PC-3 (cell line): ENCODE results near the gene MLC1. TPM values are rescaled to one million over a fixed set of nuclear protein-coding genes. Genes with fewer than 3 reads are reported as not detected.

ENCODE experiments used
- ATAC-seq: fragments of 200-7000 bp; cut with Tn5 transposase; 2 replicates; pipeline ENCODE4 v1.9.1; 2020; ENCODE audit warnings: mild to moderate bottlenecking, moderate library complexity
- BruUV-seq: library from RNA; stranded (reverse); fragments of 400-500 nt; replicated peaks from 2 replicates; lab custom pipeline; 2021; lab: Mats Ljungman, UMichigan
- CTCF ChIA-PET: fragments of 300-600 bp; sonication (Branson Sonifier 250); formaldehyde crosslinking; loops from one replicate; lab custom pipeline; 2022; ENCODE audit warnings: antibody characterized with exemption; lab: Charles Lee
- POLR2A ChIA-PET: fragments of 300-600 bp; sonication (Branson Sonifier 250); formaldehyde crosslinking; loops from one replicate; lab custom pipeline; 2022; ENCODE audit warnings: antibody characterized with exemption; ENCODE audit not compliant: unreplicated experiment; lab: Charles Lee
- DNase-seq: peaks from one replicate; pipeline ENCODE4 v3.0.0-alpha.2; 2015
- H2AFZ ChIP-seq: fragments of 300-600 bp; sonication (generic); 2 replicates; pipeline ENCODE4 v1.6.0; 2016; ENCODE audit warnings: antibody characterized with exemption, low read length
- H3F3A ChIP-seq: fragments of 300-600 bp; sonication (generic); one replicate; pipeline ENCODE4 v1.6.0; 2017; ENCODE audit warnings: antibody characterized with exemption, low read length, control low read depth, mild to moderate bottlenecking; ENCODE audit not compliant: unreplicated experiment
- H3K27ac ChIP-seq: fragments of 300-600 bp; sonication (generic); 2 replicates; pipeline ENCODE4 v1.5.1; 2016; ENCODE audit warnings: mild to moderate bottlenecking, low read length
- H3K27me3 ChIP-seq: fragments of 300-600 bp; sonication (generic); 2 replicates; pipeline ENCODE4 v1.6.1; 2016; ENCODE audit warnings: low read length, mixed read lengths
- H3K36me3 ChIP-seq: fragments of 300-600 bp; sonication (generic); 2 replicates; pipeline ENCODE4 v1.6.1; 2016; ENCODE audit warnings: low read depth, mixed run types, low read length, mixed read lengths
- H3K4me1 ChIP-seq: fragments of 300-600 bp; sonication (generic); 2 replicates; pipeline ENCODE4 v1.5.1; 2016; ENCODE audit warnings: low read length; ENCODE audit not compliant: insufficient read depth
- H3K4me2 ChIP-seq: fragments of 300-600 bp; sonication (generic); 2 replicates; pipeline ENCODE4 v1.6.0; 2016; ENCODE audit warnings: low read length
- H3K4me3 ChIP-seq: fragments of 300-600 bp; sonication (generic); 2 replicates; pipeline ENCODE4 v1.5.1; 2016; ENCODE audit warnings: mild to moderate bottlenecking, low read length, mixed read lengths
- H3K79me2 ChIP-seq: fragments of 300-600 bp; sonication (generic); 2 replicates; pipeline ENCODE4 v1.6.1; 2017; ENCODE audit warnings: low read length, mixed read lengths
- H3K9ac ChIP-seq: fragments of 300-600 bp; sonication (generic); 2 replicates; pipeline ENCODE4 v1.6.0; 2016; ENCODE audit warnings: mild to moderate bottlenecking, low read length
- H3K9me2 ChIP-seq: fragments of 300-600 bp; sonication (generic); replicated peaks from 2 replicates; pipeline ENCODE4 v1.6.1; 2016; ENCODE audit warnings: mixed run types, low read length, mixed read lengths
- H3K9me3 ChIP-seq: fragments of 300-600 bp; sonication (generic); 2 replicates; pipeline ENCODE4 v1.6.1; 2016; ENCODE audit warnings: low read length, mixed read lengths
- H4K20me1 ChIP-seq: fragments of 300-600 bp; sonication (generic); 2 replicates; pipeline ENCODE4 v1.6.1; 2016; ENCODE audit warnings: low read length, mixed read lengths
- CTCF ChIP-seq: fragments of 300-600 bp; sonication (generic); conservative IDR thresholded peaks from 2 replicates; pipeline ENCODE4 v1.5.1; 2017; ENCODE audit warnings: antibody characterized with exemption, low read depth, mild to moderate bottlenecking, low read length
- EZH2 ChIP-seq: fragments of 300-600 bp; sonication (generic); IDR thresholded peaks from one replicate; pipeline ENCODE4 v1.6.1; 2017; ENCODE audit warnings: antibody characterized with exemption, mild to moderate bottlenecking, low read length; ENCODE audit not compliant: unreplicated experiment
- EZH2phosphoT487 ChIP-seq: fragments of 300-600 bp; sonication (generic); IDR thresholded peaks from 2 replicates; pipeline ENCODE4 v1.6.1; 2018; ENCODE audit warnings: mild to moderate bottlenecking, antibody characterized with exemption, low read length, borderline replicate concordance
- intact Hi-C: fragments of 100-400 bp; cut with micrococcal nuclease; formaldehyde crosslinking; loops from 2 replicates; pipeline ENCODE4 v1.9.0; 2023
- total RNA-seq: library from RNA; depleted of rRNA; stranded (reverse); fragments of >200 nt; gene quantifications from 2 replicates; pipeline ENCODE4 v1.2.3, GENCODE V29; 2014

The MLC1 gene
- total RNA-seq, 1 experiment from 2014 or later: 0.62 TPM

DNA sequence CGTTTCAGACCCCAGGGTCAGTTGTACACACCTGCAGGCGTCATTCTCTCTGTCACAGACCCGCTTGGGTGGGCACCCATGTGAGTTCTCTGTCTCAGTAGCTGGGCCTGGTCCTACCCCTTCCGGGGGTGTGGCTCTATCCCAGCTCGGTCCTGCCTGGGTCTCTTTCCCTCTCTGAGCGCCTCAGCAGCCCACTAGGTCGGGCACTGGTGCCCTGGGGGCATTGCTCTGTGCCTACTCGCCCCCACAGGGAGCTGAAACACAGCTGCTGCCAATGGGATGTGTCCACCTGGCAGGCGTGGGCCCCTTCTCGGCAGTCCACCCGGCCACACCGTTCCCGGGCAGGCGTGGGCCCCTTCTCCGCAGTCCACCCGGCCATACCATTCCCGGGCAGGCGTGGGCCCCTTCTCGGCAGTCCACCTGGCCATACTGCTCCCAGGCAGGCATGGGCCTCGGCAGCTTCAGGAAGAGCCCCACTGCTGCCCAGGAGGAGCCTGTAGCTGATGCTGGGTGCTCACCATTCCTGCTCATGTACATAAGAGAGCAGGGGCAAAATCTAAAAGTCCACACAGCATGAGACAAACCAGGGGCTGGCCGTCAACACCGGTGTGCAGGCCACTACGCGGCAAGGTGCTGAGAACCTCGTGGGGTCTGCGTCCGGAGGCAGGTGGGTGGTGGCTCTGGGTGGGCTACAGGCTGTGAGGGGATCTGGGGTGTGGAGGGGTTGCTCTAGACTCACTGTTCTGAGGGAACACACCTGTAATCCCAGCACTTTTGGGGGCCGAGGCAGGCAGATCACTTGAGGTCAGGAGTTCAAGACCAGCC lies 12.3 kb downstream of the MLC1 start:
- Histone ChIP-seq H2AFZ (no peak overlapping the region), H3K9me2 (no peaks in the 10 kb centered on the region), H3K79me2 (no peaks in the 10 kb centered on the region), H3F3A (no peaks in the 10 kb centered on the region), H3K9ac (no peak overlapping the region), H4K20me1 (no peaks in the 10 kb centered on the region), H3K9me3 (no peaks in the 10 kb centered on the region), H3K27ac (no peak overlapping the region), H3K36me3 (no peaks in the 10 kb centered on the region), H3K4me3 (no peak overlapping the region), H3K27me3 (no peaks in the 10 kb centered on the region), H3K4me2 (no peak overlapping the region), H3K4me1 (peaks cover 7% of the 10 kb centered on the region; the same call in 1 of the 2 replicates)
- ATAC-seq (no peak), DNase-seq (no peak)
- intact Hi-C loops: no loop called here
- TF ChIP-seq EZH2phosphoT487 (no peak), EZH2 (no peak), CTCF (no peak)
- ChIA-PET POLR2A (no interaction called here), CTCF (no interaction called here)
- BruUV-seq: no TSS peak

DNA sequence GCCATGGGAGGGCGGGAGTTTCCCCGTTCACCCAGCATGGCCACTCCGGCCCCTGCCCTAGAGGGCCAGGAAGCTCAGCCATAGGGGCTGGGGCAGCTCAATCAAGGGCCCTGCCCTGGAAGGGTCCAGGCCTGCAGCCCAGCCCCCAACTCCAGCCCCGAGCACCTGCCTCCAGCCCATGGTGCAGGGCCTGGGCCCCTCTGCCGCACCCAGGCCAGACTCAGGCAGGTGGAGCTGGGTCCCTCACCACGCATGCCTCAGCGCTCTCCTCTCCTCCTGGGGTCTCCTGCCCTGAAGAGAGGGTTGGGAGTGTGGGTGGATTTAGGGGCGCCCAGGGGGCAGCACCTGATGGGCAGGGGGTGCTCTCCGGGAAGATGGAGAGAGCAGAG lies 13.1 kb downstream of the MLC1 start:
- POLR2A ChIA-PET: no interaction called here
- peaks cover 7% of the 10 kb centered on the region; the same call in 1 of the 2 replicates for H3K4me1 ChIP-seq
- intact Hi-C loops: no loop called here
- ATAC-seq (no peak), DNase-seq (no peak)
- H3K27me3 ChIP-seq: no peaks in the 10 kb centered on the region
- H3K9me2 ChIP-seq: no peaks in the 10 kb centered on the region
- no peaks in the 10 kb centered on the region for H3K36me3 ChIP-seq
- TF ChIP-seq EZH2phosphoT487: no peak
- TF ChIP-seq EZH2: no peak
- TF ChIP-seq CTCF: no peak
- H3K4me3 ChIP-seq: no peak overlapping the region
- H3K9ac ChIP-seq: no peak overlapping the region
- no TSS peak for BruUV-seq
- H2AFZ ChIP-seq: no peak overlapping the region
- no peak overlapping the region for H3K27ac ChIP-seq
- no peaks in the 10 kb centered on the region for H3F3A ChIP-seq
- no peak overlapping the region for H3K4me2 ChIP-seq
- CTCF ChIA-PET: no interaction called here
- no peaks in the 10 kb centered on the region for H3K9me3 ChIP-seq
- no peaks in the 10 kb centered on the region for H3K79me2 ChIP-seq
- no peaks in the 10 kb centered on the region for H4K20me1 ChIP-seq
